Breast epithelium (tissue), 3 donors: Measurements from ENCODE around the gene NKX2-1.

Source experiments
- POLR2A ChIP-seq: fragments of 450-650 bp; IDR thresholded peaks from one replicate; pipeline ENCODE4 v1.6.1; 2016; ENCODE audit warnings: antibody characterized with exemption, mild to moderate bottlenecking, moderate library complexity
- POLR2AphosphoS5 ChIP-seq, 3 donors: sonication (generic); formaldehyde crosslinking; IDR thresholded peaks; one replicate each; pipeline ENCODE4 v1.6.1; 2017; ENCODE audit warnings: antibody characterized with exemption in 3 of 3
- TF ChIP-seq, protein P1 (sequence below), 3 donors: fragments of 450-650 bp; IDR thresholded peaks; one replicate each; pipeline ENCODE4 v1.5.1; 2016 to 2017; ENCODE audit warnings: antibody characterized with exemption in 3 of 3, mild to moderate bottlenecking in 3 of 3, moderate library complexity in 3 of 3

DNA sequence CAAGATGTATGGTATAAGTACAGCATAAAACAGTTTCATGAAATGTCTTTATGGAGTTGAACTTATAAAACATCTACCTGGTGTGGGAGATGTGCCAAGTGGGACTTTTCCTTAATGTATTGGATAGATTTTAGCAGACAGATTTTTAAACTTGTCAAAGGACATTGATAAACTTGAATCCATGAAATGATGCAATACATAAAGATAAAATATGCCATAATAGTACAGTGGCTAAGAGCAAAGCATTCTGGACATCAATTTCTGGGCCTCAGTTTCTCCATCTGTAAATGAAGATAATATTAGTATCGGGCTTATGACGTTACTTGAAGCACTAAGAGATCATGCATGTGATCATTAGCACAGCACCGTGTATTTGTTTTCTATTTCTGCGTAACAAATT lies 45.4 kb downstream of the NKX2-1 start:
- TF ChIP-seq, protein P1, sequence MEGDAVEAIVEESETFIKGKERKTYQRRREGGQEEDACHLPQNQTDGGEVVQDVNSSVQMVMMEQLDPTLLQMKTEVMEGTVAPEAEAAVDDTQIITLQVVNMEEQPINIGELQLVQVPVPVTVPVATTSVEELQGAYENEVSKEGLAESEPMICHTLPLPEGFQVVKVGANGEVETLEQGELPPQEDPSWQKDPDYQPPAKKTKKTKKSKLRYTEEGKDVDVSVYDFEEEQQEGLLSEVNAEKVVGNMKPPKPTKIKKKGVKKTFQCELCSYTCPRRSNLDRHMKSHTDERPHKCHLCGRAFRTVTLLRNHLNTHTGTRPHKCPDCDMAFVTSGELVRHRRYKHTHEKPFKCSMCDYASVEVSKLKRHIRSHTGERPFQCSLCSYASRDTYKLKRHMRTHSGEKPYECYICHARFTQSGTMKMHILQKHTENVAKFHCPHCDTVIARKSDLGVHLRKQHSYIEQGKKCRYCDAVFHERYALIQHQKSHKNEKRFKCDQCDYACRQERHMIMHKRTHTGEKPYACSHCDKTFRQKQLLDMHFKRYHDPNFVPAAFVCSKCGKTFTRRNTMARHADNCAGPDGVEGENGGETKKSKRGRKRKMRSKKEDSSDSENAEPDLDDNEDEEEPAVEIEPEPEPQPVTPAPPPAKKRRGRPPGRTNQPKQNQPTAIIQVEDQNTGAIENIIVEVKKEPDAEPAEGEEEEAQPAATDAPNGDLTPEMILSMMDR (IDR thresholded peaks at IDR 0.05) = no peak
- no peak for TF ChIP-seq POLR2AphosphoS5 (IDR thresholded peaks at IDR 0.05)
- no peak for TF ChIP-seq POLR2A
